GM21825 (cell line): Measurements from ENCODE around the gene SEC16A.
A peak's percentile ranks its signal among the peaks of the same experiment; 100 is the strongest.
"Not testable (repeated sequence)": the region's sequence is repeated elsewhere in the genome, so short reads cannot be mapped to it uniquely, and the experiment has no call there.

Source experiments
- ATAC-seq: cut with Tn5 transposase; IDR thresholded peaks from one replicate; pipeline ENCODE4 v1.9.1; 2021; ENCODE audit warnings: mild to moderate bottlenecking, moderate library complexity; ENCODE audit not compliant: unreplicated experiment

SEC16A gene

DNA sequence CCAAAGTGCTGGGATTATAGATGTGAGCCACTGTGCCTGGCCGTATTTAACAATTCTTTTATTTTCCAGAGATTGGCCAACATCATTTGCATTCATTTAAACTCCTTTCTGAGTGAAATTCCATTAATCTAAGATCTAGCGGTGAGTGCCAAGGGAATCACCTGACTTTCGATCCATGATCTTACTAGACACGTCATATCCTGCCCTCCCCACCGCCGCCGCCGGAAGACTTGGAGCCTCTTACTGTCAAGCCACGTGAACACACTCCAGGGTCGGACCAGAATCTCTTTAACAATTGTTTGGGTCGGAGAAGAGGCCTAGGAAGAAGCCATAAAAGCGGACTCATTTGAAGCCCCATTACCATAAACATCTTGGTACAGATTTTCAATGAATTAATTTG is 56.1 kb downstream of the SEC16A start:
- no peak for ATAC-seq

DNA sequence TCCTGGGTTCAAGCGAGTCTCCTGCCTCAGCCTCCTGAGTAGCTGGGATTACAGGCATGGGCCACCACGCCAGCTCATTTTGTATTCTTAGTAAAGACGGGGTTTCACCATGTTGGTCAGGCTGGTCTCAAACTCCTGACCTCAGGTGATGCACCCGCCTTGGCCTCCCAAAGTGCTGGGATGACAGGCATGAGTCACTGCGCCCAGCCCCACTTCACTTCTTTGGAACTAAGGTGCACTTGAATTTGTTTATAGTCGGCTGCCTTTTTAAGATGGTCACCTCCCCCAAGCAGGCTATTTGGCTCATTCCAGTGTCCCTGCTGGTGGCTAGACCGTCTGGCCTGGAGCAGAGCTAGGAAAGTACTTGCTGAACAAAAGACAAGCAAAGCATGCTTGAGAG is 57.5 kb downstream of the SEC16A start:
- ATAC-seq: not testable (repeated sequence)

DNA sequence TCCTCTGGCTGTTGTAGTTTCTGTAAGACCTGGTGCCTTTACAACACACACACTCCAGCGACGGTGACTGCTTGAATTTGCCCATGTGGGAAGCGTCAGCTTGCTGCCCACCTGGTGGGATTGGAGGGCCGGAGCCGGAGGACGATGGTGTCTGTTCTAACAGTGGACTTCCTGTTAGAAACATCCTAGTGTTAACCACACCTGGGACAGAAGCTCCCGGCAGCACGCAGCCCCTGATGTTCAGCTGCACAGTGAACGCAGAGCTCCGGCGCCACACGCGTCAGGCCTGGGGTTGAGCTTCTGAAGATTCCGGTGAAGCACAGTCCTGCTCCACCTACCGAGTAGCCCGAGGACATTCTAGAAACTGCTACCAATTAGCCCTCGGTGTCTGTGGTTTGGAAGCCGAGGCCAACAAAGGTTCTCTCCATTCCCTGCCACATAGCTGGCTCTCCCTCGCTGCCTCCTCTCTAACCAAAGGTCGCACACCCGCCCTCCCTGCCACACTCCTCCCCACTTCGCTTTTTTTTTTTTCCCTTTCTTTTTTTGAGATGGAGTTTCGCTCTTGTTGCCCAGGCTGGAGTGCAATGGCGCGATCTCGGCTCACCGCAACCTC is 58.0 kb downstream of the SEC16A start:
- ATAC-seq: no peak

DNA sequence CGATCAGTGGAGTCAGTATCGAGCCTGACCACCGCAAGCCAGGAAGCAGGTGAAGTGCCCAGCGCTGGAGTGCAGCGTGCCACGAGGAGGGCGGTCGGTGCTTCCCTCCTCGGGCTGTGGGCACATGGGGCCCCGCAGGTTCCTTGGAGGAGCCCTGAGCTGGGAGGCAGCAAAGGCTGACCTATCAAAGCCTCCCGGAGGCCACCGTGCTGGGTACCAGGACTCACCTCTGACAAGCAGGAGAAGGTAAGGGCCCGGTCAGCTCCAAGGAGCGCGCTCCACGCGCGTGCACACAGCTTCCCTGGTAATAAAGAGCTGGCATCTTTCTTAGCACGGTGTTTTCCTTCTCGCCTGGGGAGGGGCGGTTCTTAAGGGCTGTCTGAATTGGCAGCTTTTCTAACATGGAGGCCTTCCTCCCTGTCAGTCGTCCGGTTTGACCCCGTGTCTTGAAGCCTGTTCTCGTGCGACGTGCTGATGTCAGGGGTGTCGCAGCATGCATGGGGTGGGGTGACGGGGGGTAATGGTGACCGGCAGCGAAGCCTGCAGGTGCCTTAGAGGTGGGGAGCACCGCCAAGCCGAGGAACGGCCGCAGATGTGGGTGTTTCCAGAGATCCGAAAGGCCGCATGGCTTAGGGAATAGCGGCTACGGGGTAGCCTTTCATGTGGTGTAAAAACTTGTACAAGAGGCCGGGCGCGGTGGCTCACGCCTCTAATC is 59.3 kb downstream of the SEC16A start:
- no peak for ATAC-seq

DNA sequence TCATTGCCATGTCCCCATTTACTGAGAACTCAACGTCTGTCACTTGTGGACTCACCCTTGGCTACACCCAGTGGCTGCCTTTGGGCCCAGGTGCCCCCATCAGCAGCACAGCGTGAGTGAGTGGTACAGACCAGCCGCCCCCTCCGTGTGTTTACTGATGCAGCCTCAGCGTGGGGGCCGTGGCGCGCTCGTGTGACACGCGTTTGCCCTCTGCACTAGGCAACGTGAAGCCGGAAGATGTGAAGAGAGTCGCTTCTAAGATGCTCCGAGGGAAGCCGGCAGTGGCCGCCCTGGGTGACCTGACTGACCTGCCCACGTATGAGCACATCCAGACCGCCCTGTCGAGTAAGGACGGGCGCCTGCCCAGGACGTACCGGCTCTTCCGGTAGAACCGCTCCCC is 60.0 kb downstream of the SEC16A start:
- no peak for ATAC-seq

DNA sequence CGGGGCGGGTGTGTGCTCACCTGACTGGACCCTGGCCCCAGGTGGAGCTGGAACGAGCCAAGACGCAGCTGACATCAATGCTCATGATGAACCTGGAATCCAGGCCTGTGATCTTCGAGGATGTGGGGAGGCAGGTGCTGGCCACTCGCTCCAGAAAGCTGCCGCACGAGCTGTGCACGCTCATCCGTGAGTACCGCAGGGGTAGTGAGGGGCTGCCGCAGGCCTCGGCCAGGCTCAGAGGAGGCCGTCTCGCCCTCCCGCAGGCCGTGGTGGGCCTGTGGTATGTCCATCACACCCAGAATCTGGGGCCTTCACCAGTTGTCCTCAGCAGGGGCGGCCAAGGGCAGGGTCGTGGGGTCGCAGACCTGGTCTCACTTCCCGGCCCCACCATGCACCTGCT is 61.0 kb downstream of the SEC16A start:
- ATAC-seq: no peak

DNA sequence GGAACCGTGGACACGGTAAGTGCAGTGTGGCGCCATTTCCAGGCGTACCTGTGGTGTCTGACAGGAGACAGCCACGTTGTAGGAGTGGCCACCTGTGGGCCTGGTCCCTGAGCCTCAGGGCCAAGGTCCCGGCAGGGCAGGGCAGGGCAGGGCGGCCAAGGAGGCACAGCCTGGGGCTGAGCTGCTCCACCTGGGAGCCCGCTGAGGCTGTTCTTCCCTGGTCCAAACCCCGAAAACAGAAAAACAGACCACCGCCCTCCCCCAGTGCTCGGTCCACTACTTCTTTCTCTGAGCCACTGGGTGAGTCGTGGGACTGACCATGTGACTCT is 63.8 kb downstream of the SEC16A start:
- ATAC-seq: no peak

DNA sequence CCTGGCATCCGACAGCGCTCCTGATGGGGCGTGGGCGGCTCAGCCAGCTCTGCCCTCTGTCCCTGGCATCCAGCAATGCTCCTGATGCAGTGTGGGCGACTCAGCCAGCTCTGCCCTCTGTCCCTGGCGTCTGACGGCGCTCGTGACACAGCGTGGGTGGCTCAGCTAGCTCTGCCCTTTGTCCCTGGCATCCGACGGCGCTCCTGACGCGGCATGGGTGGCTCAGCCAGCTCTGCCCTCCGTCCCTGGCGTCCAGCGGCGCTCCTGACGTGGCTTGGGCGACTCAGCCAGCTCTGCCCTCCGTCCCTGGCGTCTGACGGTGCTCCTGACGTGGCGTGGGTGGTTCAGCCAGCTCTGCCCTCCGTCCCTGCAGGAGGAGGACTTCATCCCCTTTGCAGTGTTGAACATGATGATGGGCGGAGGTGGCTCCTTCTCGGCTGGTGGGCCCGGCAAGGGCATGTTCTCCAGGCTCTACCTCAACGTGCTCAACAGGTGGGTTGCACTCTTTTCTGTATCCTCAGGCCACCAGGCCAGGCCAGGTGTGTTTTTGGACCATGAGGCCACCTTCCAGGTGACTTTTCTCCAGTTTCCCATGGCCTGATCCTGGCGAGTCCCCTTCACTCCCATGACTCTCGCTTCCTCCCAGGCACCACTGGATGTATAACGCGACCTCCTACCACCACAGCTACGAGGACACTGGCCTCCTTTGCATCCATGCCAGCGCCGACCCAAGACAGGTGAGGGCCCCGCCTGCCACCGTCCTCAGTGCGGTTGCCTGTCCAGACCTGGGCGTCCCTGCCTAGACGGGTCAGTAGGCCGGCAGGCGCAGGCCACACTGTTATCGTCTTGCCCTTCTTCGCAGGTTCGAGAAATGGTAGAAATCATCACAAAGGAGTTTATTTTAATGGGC is 64.4 kb downstream of the SEC16A start:
- ATAC-seq: no peak

DNA sequence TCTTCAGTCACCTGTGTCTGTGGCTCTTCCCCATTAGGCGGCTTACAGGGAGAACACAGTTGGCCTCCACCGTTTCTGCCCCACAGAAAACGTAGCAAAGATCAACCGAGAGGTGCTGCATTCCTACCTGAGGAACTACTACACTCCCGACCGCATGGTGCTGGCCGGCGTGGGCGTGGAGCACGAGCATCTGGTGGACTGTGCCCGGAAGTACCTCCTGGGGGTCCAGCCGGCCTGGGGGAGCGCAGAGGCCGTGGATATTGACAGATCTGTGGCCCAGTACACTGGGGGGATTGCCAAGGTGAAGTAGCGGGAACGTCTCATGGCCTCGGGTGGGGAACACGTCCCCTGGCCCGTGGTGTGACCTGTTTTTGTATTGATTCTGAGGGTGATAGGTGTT is 65.9 kb downstream of the SEC16A start:
- no peak for ATAC-seq

DNA sequence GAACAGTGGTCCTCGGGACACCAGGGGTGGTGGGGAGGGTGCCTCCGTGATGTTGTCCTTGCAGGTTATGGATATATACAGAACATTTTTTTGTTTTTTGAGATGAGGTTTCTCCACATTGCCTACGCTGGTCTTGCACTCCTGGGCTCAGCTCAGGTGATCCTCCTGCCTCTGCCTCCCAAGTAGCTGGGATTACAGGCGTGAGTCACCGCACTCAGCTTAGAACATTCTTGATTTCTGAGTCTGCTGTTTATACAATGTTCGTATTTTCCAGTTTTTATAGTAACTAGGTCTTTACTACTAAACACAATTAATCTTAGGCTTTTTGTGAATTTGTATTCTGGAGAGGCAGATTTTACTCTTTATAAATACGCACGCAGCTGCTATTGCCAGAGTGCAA is 66.4 kb downstream of the SEC16A start:
- no peak for ATAC-seq

DNA sequence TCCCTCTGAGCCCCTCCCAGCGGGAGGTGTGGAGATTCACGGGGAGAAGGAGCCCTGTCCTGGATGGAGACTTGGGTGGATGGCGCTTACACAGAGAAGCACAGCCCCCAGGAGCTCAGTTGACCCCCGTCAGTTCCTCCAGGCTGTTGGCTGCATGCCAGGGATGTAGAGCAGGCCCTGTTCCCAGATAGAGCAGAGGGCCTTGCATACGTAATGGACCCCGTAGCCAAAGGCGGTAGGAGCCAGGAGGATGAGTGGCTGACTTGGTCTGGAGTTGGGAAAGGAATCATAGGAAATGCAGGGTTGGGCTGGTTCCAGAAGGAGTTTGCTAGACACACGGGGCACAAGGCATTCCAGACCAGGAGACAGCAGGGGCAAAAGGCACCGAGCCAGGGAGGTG is 69.9 kb downstream of the SEC16A start:
- no peak for ATAC-seq

DNA sequence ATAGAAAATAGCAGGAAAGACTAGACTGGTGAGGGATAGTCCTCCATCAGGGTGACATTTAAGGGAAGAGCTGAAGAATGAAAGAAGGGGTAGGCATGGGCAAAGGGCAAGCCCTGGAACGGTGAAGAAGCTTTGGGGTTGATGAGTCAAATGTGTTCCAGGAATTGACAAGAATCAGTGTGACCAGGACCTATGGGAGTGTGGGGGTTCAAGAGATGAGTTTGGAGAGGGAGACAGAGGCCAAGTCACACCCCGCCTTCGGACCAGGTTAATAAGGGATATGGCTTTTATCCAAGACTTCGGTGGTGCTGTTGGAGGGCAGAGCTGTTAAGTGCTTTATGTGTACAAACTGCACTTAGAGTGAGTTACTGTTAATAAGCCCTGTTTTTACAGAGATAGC is 71.5 kb downstream of the SEC16A start:
- no peak for ATAC-seq

DNA sequence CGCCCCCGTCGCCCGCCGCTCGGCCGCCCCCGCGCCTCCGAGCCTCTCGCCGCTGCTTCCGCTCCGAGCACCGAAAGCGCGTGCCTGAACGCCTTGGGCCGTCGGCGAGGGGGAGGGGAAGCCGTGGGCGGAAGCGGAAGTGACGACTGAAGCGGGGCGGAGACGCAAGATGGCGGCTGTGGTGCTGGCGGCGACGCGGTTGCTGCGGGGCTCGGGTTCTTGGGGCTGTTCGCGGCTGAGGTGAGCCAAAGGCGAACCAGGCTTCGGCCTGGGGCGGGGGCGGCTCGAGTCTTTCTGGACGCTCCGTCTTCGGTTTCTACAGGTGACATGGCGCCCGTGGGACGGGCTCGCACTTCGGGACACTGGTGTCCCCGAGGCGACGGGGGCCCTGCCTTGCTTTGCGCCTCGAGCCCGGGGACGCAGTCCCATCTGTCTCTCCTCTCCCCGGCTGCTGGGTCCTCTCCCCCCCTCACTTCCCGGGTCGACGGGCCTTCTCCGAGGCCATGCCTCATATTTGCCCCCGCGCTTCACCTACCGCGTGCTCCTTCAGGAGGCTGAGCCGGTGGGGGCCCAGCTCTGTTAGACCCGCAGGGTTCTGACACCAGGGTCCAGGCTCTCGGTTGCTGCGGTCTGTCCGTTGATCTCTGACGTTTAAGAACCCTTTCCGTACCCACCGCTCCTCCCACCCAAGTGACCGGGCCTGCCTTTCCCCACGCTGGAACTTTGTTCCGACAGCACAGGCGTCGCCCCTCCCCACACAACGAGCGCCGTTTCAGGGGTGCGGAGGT is 72.1 kb downstream of the SEC16A start, which contains the start of the genes ENTR1 and PMPCA:
Gene ENTR1, minus strand, starts transcription at position 115 of the 788 bp plus-strand sequence. CDS start 217 bp downstream, outside the sequence.
Gene PMPCA, plus strand, starts transcription at position 159 of the 788 bp plus-strand sequence. Its CDS starts 11 bp downstream, at position 170.
- ATAC-seq: peak; percentile 75

DNA sequence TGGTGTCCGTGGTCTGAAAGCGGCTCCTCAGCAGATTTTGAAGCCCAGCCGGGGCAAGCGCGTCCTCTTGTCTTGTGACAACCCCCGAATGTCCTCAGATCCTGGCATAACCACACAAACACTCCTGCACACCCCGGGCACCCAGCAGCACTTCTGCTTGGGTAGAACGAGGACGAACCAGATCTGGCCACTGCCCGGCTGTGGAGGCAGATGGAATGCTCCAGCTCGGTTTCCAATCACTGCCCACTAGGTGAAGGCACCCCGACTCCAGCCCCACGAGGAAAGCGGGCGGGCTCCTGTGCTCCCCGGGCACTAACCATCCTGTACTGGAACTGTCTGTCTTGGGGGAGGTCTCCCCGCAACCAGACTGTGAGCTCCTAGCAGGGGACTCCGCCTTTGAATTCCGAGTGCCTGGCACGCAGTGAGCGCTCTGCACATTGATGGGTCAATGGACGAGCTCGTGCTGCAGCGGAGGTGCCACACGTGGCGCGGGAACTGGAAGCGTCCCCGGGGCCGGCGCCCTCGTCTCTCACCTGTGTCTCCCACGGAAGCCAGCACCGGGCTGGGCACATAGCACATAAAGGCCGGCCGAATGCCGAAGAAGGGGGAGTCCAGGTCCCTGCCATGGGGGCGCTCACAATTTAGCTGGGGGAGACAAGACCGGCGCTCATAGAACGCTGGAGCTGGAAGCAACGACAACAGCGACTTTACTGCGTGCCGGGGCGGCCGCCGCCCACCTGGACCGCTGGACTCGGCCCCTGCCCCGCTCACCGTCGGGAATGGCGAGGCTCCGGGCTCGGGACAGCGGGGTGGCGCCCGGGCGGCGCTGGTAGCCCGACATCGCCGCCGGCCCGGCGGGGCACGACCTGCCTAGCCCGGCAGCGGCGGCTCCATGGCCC is 73.0 kb downstream of the SEC16A start:
- ATAC-seq: peak; percentile 13

DNA sequence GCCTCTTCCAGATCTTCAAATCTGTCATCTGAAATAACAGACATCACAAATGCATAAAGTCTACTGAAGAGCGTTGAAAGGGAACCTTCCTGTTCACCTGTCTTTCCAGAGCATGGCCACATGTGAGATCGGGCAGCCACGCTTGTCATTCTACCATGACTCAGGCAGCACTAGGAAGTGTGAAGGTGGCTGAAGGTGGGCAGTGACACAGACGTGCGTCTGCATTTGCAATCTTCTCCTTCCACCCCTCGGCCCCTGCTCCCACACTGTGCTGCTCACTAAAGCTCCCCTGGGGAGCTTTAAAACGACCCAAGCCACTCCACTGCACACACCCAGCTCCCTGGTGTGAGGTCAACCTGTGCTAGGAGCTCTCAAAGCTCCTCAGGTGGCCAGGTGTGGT is 74.9 kb downstream of the SEC16A start:
- ATAC-seq: no peak

DNA sequence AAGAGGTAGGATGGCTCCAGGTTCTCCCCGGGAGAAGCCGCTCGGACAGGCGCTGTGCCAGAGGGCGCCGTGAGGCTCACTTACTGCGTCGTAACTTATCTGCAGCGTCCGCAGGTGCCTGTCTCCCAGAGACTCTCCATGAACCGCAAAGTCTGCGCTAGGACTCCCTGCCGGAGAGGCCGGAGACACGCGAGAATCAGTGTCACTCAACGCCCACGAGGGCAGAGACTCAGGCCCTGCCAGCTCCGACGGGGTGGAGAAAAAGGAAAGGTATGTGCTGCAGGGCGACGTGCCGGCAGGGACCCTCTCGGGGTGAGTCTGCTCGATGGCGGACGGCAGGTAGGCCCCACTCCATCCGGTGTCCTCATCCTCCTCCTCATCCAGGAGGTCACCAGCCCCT is 75.8 kb downstream of the SEC16A start:
- ATAC-seq: not testable (repeated sequence)

DNA sequence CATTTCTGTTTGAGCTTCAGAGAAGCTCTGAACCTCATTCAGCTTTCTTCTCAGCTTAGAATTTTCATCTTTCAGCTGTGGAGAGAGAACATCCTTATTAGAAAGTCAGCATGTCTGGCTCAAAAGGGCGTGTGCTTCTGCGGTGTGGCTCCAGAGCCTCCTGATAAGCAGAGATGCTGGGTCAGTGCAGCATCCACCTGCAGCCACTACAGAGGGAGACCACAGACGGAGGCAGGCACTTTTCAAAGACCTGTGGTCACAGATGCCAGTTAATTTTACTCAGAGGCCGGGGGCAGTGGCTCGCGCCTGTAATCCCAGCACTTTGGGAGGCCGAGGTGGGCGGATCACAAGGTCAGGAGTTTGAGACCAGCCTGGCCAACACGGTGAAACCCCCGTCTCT is 76.9 kb downstream of the SEC16A start:
- ATAC-seq: not testable (repeated sequence)

DNA sequence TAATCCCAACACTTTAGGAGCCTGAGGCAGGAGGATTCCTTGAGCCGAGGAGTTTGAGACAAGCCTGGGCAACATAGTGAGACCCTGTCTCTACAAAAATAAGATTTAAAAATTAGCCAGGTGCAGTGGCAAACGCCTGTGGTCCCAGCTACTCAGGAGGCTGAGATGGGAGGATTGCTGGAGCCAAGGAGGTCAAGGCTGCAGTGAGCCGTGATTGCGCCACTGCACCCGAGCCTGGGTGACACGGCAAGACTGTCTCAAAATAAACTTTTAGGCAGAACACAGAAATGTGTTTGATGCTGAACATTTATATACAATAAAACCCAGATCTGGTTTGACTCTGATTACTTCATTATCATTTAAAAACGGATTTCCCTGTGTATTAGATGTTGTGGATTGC is 77.4 kb downstream of the SEC16A start:
- no peak for ATAC-seq

DNA sequence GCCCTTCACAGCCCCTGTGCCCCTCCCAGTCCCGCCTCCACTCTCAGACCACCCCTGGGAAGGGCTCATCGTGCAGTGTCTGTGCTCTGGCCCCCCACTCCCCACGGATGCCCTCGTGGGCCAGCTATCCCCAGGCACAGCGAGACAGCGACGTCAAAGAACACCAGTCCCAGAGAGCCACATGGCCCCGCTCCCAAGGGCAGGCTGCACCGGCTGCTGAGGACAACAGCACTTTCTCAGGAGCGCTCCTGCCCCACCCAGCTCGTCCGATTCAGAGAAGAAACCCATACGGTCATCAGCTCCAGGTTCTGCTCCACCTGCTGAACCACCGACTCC is 78.1 kb downstream of the SEC16A start:
- no peak for ATAC-seq
